Tibial nerve (tissue), 4 donors: ENCODE results near the gene RPF1. TPM values are rescaled to one million over a fixed set of nuclear protein-coding genes. Genes with fewer than 3 reads are reported as not detected.
"Not testable (repeated sequence)": the region's sequence is repeated elsewhere in the genome, so short reads cannot be mapped to it uniquely, and the experiment has no call there.

Source experiments
- DNase-seq, 2 donors: peaks; one replicate each; pipeline ENCODE4 v3.0.0-alpha.2; 2019; ENCODE audit warnings: low spot score in 2 of 2
- H3K27ac ChIP-seq, 4 donors: fragments of 200-600 bp; sonication (generic) in 3 of 4; one replicate each; pipeline ENCODE4 v1.5.1; 2017 to 2019; ENCODE audit warnings: mild to moderate bottlenecking in 1 of 4
- H3K27me3 ChIP-seq, 2 donors: fragments of 200-600 bp; sonication (generic) in 1 of 2; one replicate each; pipeline versions ENCODE4 v1.5.1 to v1.6.0; 2017 to 2019
- H3K36me3 ChIP-seq, 3 donors: fragments of 200-600 bp; sonication (generic); one replicate each; pipeline ENCODE4 v1.5.1; 2018 to 2019
- H3K4me1 ChIP-seq, 4 donors: fragments of 200-600 bp; sonication (generic) in 3 of 4; one replicate each; pipeline ENCODE4 v1.5.1; 2017 to 2019
- H3K4me3 ChIP-seq, 4 donors: fragments of 200-600 bp; sonication (generic) in 3 of 4; one replicate each; pipeline ENCODE4 v1.5.1; 2017 to 2019; ENCODE audit warnings: mild to moderate bottlenecking in 1 of 4, moderate library complexity in 1 of 4
- H3K9me3 ChIP-seq, 4 donors: fragments of 200-600 bp; sonication (generic) in 3 of 4; one replicate each; pipeline ENCODE4 v1.5.1; 2017 to 2019
- EP300 ChIP-seq, 2 donors: sonication (generic); formaldehyde crosslinking; IDR thresholded peaks; one replicate each; pipeline ENCODE4 v1.6.1; 2017; ENCODE audit warnings: antibody characterized with exemption in 2 of 2, mild to moderate bottlenecking in 1 of 2
- POLR2A ChIP-seq, 2 donors: fragments of 450-650 bp; IDR thresholded peaks; one replicate each; pipeline ENCODE4 v1.6.1; 2017; ENCODE audit warnings: antibody characterized with exemption in 2 of 2, mild to moderate bottlenecking in 2 of 2, moderate library complexity in 2 of 2
- WGBS, 2 donors: methylation state at CpG; one replicate each; pipeline ENCODE4 v1.1.5; 2018; 5-methylcytosine and 5-hydroxymethylcytosine counted together
- total RNA-seq, 4 donors: library from RNA; depleted of rRNA; stranded (reverse); fragments of >200 nt; gene quantifications; one replicate each; pipeline ENCODE4 v1.1.0, GENCODE V29; 2016
- TF ChIP-seq, protein P1 (sequence below), 5 experiments: fragments of 200-600 bp in 3 of 5; fragments of 450-650 bp in 2 of 5; sonication (generic) in 3 of 5; IDR thresholded peaks; one replicate each; pipeline ENCODE4 v1.5.1; 2016 to 2019; ENCODE audit warnings: antibody characterized with exemption in 5 of 5, mild to moderate bottlenecking in 3 of 5, moderate library complexity in 2 of 5

The RPF1 gene
- total RNA-seq, 4 donors from 2014 or later, result 18.4 to 37.5 (median 26.3) TPM

DNA sequence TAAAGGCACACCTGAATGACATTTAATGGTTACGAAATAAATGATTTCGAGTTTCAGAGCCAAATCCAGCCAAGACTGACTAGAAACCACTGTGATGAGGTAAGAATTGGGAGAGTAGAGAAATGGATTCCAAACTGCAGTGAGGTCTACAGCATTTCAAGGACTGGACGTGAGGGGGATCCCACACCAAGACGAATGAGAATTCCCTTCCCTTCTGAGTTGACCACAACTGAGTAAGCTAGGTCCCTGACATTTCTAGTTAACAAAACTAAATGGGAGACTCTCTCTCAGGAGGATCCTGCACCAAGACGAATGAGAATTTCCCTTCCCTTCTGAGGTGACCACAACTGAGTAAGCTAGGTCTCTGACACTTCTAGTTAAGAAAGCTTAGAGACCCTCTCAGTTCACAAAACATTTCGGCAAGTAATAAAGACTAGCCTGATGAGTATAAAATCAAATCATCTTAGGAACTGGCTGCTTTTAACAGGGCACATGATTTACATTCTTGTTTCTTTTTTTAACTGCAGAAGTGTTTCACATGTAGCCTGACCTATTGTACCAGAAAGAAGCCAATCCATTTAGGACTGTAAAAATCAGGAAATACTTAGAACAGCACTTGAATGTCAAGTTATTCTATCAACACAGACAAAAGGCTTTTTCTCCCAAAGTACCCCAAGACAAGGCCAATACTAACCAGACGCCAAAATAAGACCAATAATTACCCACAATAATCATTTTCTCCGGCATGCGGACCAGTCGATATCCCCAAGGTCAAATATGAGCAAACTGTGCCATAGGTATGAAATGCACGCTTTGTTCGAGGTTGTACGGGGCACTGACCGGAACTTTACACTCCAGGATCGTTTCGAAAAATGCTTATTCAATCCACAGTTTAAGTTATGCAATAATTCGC is 25.8 kb downstream of the RPF1 start:
- peak overlapping the region; percentile 55 to 87 (median 80) for H3K4me3 ChIP-seq
- no peaks in the 10 kb centered on the region for H3K27me3 ChIP-seq
- peaks cover 0 to 56% (median 19%) of the 10 kb centered on the region in 4 donors for H3K4me1 ChIP-seq
- peak overlapping the region; percentile 94 to 98 (median 96) for H3K27ac ChIP-seq
- H3K36me3 ChIP-seq, result peaks cover 0 to 14% (median 0%) of the 10 kb centered on the region in 3 donors
- DNase-seq, result no peak
- no peak for TF ChIP-seq EP300 (IDR thresholded peaks at IDR 0.05)
- TF ChIP-seq, protein P1, sequence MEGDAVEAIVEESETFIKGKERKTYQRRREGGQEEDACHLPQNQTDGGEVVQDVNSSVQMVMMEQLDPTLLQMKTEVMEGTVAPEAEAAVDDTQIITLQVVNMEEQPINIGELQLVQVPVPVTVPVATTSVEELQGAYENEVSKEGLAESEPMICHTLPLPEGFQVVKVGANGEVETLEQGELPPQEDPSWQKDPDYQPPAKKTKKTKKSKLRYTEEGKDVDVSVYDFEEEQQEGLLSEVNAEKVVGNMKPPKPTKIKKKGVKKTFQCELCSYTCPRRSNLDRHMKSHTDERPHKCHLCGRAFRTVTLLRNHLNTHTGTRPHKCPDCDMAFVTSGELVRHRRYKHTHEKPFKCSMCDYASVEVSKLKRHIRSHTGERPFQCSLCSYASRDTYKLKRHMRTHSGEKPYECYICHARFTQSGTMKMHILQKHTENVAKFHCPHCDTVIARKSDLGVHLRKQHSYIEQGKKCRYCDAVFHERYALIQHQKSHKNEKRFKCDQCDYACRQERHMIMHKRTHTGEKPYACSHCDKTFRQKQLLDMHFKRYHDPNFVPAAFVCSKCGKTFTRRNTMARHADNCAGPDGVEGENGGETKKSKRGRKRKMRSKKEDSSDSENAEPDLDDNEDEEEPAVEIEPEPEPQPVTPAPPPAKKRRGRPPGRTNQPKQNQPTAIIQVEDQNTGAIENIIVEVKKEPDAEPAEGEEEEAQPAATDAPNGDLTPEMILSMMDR (IDR thresholded peaks at IDR 0.05), result no peak
- TF ChIP-seq POLR2A (IDR thresholded peaks at IDR 0.05), result no peak
- H3K9me3 ChIP-seq, result peaks cover 0 to 14% (median 2%) of the 10 kb centered on the region in 4 donors
- 7% methylated on average over 17 of the region's 17 CpGs for WGBS, 2 donors

DNA sequence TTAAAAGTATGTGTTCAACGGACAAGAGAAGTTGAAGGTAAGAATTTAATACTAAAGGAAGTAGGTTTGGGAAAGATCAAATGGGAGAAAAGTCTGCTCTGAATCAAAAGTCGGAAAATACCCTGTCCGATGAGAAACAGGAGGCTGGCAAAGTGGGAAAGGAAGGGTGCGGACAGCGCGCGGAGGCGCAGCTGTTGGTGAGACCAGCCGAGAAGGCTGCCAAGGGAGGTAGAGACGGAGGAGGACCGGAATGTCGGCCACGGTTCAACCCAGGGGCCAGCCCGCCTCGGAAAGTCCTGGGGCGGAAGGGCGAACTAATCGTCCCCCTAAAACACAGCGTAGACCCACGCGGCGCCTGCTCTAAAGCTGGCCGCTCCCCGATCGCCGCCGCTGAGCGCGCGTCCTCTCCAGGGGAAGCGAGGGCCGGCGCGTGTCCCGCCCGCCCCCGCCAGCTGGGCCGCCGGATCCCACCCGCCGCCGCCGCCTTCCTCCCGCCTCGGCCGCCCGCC is 26.5 kb downstream of the RPF1 start:
- peaks cover 0 to 8% (median 0%) of the 10 kb centered on the region in 3 donors for H3K36me3 ChIP-seq
- 0% methylated on average over 38 to 43 of the region's 47 CpGs for WGBS, 2 donors
- peak overlapping the region; percentile 55 to 87 (median 80) for H3K4me3 ChIP-seq
- H3K27ac ChIP-seq, result peak overlapping the region; percentile 94 to 98 (median 96)
- peaks cover 0 to 49% (median 19%) of the 10 kb centered on the region in 4 donors for H3K4me1 ChIP-seq
- TF ChIP-seq EP300 (IDR thresholded peaks at IDR 0.05), result no peak
- TF ChIP-seq POLR2A (IDR thresholded peaks at IDR 0.05), result no peak
- TF ChIP-seq, protein P1 (IDR thresholded peaks at IDR 0.05), result peak in 1 of 5 experiments; percentile 1
- peak in 1 of 2 donors; percentile 46 for DNase-seq
- no peaks in the 10 kb centered on the region for H3K27me3 ChIP-seq
- peaks cover 0 to 21% (median 5%) of the 10 kb centered on the region in 4 donors for H3K9me3 ChIP-seq

DNA sequence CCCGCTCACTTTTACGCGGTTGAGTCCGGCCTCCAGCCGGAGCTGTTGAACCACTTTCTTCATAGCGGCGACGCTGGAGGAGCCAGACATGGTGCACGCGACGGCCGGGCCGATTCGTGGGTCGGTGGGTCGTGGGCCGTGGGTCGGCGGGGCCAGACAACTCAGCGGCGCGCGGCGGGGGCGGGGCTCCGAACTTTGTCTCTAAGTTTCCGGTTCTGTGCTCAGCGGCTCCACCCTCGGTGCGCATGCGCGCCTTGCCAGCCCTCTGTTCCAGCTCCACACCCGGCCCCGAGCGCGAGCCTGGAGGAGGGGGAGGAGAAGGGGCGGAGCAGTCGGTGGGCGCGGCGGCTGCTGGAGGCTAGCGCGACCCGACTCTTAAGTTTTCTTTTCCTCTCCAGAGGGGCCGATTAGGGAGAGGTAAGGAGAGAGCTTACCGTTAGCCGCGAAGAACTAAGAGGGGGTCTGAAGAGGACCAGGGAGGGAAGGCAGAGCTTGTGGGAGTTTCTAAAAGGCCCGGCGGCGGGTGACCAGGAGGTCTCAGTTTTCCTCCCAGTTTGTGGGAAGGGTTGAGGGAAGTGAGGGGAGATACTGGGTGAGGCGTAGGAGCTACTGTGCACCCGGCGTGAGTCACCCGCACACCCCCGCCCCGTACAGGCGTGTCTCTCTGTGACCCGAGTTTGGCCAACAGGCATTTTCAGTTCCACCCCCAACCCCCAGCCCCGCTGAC is 27.1 kb downstream of the RPF1 start, which contains the start of the genes GNG5 and SPATA1:
TSS of gene GNG5 (minus strand) at position 580 of the 727 bp plus-strand sequence. CDS start at position 90, 490 bp downstream.
TSS of gene SPATA1 (plus strand) at position 385 of the 727 bp plus-strand sequence. CDS start 9,974 bp downstream, outside the sequence.
- Histone ChIP-seq H3K36me3 (peaks cover 0 to 8% (median 0%) of the 10 kb centered on the region in 3 donors), H3K9me3 (peaks cover 0 to 25% (median 5%) of the 10 kb centered on the region in 4 donors), H3K4me1 (peaks cover 0 to 43% (median 19%) of the 10 kb centered on the region in 4 donors), H3K27me3 (no peaks in the 10 kb centered on the region), H3K27ac (peak within 1 kb of the TSS; percentile 94 to 98 (median 96)), H3K4me3 (peak within 1 kb of the TSS; percentile 55 to 87 (median 80))
- TF ChIP-seq, protein P1 (IDR thresholded peaks at IDR 0.05), result peak in 1 of 5 experiments; percentile 0
- peak; percentile 42 to 84 for TF ChIP-seq EP300 (IDR thresholded peaks at IDR 0.05)
- peak; percentile 53 to 69 for TF ChIP-seq POLR2A (IDR thresholded peaks at IDR 0.05)
- DNase-seq, result peak; percentile 96 to 97
- 1% methylated on average over 20 to 57 of the region's 60 CpGs for WGBS, 2 donors

DNA sequence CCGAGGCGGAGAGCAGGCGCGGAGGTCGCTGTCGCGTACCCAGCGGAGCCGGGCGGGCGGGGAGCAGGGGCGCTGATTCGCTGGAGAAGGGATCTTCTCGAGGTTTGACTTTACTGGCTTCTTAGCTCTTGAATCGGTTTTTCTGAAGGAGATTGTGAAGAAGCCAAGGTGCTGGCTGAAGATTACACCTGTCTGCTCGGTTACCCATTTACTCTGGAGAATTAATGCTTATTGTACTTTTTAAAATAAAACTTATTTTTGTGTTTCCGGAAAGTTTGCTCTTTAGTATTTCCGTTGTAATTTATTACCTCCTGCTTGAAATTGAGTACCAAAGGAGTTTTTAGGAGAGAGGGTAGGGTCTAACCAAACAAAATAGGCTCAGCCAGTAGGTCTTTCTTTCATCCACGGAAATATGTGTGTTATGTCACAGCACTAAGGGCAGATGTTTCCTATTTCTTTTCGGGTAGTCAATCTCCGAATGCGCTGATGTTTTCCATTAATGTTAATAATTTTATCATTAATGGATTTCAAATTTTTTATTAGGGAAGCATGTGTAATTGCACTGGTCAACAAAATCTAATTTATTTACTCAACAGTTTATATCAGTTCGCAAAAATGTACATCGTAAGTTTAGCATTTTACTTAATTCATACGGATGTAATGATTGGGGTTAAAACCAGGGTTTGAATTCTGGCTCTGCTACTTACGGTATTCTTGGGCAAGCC is 27.8 kb downstream of the RPF1 start:
- 18% methylated on average over 24 to 26 of the region's 26 CpGs for WGBS, 2 donors
- H3K4me3 ChIP-seq, result peak overlapping the region; percentile 55 to 87 (median 80)
- no peaks in the 10 kb centered on the region for H3K27me3 ChIP-seq
- no peak for TF ChIP-seq EP300 (IDR thresholded peaks at IDR 0.05)
- peak overlapping the region; percentile 94 to 98 (median 96) for H3K27ac ChIP-seq
- peaks cover 0 to 8% (median 0%) of the 10 kb centered on the region in 3 donors for H3K36me3 ChIP-seq
- peaks cover 0 to 36% (median 19%) of the 10 kb centered on the region in 4 donors for H3K4me1 ChIP-seq
- DNase-seq, result no peak
- H3K9me3 ChIP-seq, result peaks cover 0 to 25% (median 5%) of the 10 kb centered on the region in 4 donors

DNA sequence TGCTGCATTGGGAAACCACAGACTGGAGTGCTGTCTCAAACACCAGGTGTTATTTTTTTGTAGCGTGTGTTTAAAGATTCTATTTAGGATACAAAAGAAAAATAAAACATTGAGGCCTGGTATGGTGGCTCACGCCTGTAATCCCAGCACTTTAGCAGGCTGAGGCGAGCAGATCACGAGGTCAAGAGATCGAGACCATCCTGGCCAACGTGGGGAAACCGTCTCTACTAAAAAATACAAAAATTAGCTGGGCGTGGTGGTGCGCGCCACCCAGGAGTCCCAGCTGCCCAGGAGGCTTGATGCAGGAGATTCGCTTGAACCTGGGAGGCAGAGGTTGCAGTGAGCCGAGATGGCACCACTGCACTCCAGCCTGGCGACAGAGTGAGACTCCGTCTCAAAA is 28.8 kb downstream of the RPF1 start:
- not testable (repeated sequence) for H3K27me3 ChIP-seq, DNase-seq, H3K27ac ChIP-seq, H3K36me3 ChIP-seq, H3K4me3 ChIP-seq
- peaks cover 0 to 28% (median 17%) of the 10 kb centered on the region in 4 donors for H3K4me1 ChIP-seq
- peaks cover 0 to 25% (median 5%) of the 10 kb centered on the region in 4 donors for H3K9me3 ChIP-seq
- 90 to 95% methylated on average over 14 of the region's 14 CpGs for WGBS, 2 donors
